GM21526 (cell line): Measurements from ENCODE around the gene TRIM17.
"Not testable (repeated sequence)": the region's sequence is repeated elsewhere in the genome, so short reads cannot be mapped to it uniquely, and the experiment has no call there.

Experiments
- ATAC-seq: cut with Tn5 transposase; IDR thresholded peaks from one replicate; pipeline ENCODE4 v1.9.1; 2021; ENCODE audit warnings: moderate library complexity; ENCODE audit not compliant: unreplicated experiment, low FRiP score

Gene TRIM17

DNA sequence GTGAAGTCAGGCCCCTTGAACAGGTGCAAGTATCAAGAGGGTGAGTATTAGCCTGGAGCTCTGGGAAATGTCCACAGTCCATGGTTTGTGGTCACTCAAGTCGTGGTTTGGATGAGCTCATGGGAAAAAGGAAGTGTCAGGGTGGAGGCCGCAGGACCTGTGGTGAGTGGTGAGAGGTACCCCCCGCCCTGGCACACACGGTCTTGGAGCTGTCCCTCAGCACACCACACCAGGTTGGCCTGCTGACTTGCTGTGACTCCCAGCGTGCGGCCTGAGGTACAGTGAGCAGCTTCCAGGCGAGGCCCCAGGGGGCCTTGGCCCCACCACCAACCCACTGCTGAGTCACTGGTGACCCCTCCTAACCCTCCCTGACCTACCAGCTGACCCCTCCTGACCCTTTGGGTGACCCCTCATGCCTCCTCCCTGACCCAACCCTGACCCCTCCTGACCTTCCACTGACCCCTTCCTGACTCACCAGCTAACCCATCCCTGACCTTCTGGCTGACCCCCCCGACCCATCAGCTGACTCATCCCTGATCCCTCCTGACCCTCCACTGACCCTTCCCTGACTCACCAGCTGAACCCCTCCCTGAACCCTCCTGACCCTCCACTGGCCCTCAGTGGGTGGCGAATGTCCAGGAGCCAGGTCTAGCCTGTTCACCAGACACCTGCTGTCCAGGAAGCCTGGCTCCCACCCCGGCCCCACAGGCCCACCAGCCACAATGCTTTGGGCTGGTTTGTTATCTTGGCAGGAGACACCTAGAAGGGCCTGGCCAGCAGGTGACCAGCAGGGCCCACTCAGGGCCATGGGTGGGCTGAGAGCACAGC is 35.7 kb upstream of the TRIM17 start:
- ATAC-seq: no peak

DNA sequence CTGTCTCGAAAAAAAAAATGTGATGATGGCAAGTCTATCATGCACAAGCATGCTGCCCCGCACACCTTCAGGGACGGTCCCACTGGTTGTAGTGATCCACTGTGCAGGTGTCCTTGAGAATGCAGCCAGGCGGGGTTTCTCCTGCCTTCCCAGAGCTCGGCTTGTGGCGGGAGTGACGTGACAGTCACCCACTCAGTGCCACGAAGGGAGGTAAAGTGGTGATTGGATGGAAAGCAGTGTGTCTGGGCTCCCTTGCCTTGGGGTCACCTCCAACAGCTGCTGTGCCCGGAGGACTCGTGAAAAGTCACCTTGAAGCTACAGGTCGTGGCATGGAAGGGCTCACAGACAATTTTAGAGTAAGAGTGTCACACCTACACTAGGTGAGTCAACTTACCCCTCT is 33.5 kb upstream of the TRIM17 start:
- no peak for ATAC-seq

DNA sequence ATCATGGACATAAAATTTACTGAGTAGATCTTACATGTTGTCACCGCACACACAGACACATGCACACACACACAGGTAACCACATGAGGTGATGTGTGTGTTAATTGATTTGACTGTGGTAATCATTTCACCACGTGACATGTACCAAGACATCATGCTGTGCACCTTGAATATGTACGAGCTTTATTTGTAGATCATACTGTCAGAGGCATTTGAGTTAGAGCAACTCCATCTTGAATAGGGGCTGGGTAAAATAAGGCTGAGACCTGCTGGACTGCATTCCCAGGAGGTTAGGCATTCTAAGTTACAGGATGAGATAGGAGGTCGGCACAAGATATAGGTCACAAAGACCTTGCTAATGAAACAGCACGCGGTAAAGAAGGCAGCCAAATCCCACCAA is 31.7 kb upstream of the TRIM17 start:
- ATAC-seq: no peak

DNA sequence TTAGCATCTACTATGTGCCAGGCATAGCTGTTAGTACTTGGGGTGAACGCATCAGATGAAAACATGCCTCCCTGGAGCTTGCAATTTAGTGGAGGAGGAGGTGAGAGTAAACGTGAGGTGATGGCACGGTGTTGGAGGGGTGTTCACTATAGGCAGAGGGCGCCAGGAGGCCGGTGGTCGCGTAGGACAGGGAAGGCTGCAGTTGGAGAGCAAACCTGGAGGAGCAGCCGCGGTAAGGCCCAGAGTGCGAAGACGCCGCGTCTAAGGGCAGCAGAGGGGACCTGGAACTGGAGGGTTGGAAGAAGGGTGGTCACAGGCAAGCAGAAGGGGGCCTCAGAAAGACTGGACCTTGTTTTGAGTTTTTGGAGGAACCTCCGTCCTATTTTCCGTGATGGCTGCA is 30.2 kb upstream of the TRIM17 start:
- no peak for ATAC-seq

DNA sequence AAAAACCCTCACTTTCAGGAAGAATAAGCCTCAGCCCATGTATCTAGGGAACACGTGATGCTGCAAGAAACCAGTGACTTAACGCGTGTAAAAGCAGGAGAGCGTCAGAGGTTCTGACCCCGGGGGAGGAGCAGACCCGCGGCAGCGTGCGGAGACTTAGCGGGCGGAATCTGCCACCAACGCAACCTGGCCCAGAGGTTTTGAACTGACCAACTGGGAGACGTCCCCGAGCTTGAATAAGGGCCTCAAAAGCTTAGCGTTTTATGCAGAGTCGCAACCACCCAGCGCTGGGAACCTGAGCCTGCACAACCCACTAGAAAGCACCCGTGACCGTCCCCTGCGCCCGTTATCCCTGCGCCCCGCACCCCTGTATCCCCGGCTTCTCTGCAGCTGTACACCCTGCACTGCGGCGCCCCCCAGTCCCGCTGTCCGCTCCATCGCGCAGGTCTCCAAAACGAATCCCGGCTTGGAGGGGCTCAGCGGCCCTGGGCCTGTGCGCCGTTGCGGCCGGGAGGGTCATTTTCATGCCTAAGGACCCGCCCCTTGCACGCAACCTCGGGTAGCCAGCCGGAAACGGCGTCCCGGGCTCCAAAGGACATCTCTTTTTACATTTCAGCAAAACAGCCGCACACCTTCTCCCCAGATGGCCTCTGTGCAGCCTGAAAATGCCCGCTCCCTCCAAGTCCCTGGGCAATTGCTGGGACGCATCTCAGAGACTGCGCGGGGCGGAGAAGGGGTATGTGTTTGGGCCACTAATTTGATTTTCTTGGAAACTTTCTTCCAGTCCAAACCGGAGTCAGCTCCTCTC is 29.4 kb upstream of the TRIM17 start:
- ATAC-seq: no peak

DNA sequence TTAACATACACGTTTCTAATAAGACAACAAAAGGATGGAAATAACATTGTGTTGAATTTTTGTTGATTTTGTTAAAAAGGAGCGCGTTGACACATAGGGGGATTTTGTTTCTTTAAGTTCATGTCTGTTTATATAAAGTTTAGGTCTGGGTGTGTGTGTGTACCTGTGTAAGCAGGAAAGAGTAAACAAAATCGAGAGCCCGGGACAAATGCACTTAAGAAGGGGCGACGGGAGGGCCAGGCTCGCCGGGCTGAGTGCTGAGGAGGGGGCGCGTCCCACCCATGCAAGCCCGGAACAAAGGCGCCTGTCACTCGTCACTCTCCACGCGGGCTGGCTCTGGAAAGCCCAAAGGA is 28.8 kb upstream of the TRIM17 start:
- no peak for ATAC-seq

DNA sequence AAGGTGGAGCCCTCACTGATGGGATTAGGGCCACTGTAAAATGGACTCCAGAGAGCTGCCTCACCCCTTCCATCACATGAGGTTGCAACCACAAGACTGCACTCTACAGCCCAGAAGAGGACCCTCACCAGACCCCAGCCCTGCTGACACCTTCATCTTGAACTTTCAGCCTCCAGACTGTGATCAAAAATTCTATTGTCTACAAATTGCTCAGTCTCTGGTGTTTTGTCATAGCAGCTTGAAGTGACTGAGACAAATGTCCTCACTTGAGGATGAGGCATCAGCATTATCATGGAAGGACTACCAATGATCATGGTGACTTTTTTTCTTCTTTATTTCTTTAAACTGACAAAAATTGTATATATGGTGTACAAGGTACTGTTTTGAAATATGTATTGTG is 26.7 kb upstream of the TRIM17 start:
- no peak for ATAC-seq

DNA sequence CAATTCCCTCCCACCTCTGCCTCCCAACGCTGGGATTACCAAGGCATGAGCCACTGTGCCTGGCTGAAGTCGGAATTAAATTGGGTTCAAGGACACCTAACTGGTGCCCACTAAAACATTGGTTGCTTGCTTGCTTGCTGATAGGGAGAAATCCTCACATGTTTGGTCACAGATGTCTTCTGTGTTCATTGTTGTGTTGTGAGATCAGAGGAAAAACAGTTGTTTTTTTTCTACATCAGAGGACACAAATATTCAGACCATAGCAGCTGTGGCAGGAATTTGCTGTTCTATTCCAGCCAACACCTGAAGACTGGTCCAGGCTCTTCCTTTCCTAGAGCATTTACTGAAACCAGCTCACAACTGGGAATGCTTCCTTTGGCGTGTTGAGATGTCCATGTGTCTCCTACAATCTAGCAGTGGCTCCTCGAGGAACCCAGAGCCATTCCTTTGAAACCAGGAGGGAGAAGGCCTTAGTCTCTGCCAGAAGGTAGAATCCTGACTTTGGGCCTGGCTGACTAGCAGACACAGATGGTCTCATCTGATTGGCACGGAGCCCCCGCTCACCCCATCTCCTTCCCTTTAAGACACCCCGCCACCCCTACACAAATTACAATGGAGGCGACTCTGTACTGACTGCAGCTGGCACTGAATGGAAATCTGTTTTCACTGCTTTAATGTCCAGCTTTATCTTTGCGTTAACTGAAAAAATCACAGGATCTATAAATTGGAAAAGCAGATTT is 24.3 kb upstream of the TRIM17 start:
- no peak for ATAC-seq

DNA sequence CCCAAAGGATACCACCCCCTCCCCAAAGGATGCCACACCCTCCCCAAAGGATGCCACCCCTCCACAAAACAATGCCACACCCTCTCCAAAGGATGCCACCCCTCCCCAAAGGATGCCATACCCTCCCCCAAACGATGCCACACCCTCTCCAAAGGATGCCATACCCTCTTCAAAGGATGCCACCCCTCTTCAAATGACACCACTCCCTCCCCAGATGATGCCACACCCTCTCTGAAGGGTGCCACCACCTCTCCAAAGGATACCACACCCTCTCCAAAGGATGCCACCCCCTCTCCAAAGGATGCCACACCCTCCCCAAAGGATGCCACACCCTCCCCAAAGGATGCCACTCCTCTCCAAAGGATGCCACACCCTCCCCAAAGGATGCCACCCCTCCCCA is 21.6 kb upstream of the TRIM17 start:
- ATAC-seq: no peak

DNA sequence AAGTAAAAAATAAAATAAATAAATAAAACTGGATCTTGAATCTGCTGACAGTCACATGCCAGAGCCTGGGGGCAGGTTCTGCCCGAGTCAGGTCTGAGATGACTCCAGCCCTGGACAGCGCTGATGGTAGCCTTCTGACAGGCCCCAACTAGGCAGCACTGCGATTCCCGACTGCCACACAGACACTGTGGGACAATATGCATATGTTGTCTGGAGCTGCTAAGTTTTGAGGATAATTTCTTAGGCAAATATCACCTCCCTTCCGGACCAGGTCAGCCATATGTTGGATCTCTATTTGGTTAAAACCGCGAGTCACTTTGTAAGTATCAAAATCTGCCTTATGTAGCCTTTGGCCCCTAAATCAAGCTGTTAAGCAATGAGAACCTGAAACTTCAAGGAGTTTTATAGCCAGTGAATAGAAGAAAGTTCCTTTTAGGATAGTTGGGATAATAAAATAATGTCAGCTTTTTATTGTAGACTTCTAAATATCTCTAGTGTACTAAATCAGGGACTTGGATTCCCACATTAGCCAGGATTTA is 20.8 kb upstream of the TRIM17 start:
- ATAC-seq: no peak

DNA sequence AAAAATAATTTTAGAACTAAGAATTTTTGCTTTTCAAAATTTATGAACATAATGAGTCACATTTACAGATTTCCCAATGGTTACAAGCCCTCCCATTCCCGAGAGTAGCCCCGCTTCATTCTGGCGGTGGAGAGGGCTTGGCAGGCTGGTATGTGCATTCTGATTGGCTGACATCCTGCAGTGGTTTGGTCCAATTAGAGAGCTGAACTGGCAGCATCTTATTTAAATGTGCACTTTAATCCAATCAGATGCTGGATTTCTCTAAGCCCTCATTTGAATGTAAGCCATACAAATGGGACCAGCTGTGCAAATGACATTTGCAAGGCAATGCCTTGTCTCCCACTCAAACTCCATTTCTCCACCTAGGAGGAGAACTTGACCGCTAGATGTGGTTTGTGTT is 18.0 kb upstream of the TRIM17 start:
- ATAC-seq: no peak

DNA sequence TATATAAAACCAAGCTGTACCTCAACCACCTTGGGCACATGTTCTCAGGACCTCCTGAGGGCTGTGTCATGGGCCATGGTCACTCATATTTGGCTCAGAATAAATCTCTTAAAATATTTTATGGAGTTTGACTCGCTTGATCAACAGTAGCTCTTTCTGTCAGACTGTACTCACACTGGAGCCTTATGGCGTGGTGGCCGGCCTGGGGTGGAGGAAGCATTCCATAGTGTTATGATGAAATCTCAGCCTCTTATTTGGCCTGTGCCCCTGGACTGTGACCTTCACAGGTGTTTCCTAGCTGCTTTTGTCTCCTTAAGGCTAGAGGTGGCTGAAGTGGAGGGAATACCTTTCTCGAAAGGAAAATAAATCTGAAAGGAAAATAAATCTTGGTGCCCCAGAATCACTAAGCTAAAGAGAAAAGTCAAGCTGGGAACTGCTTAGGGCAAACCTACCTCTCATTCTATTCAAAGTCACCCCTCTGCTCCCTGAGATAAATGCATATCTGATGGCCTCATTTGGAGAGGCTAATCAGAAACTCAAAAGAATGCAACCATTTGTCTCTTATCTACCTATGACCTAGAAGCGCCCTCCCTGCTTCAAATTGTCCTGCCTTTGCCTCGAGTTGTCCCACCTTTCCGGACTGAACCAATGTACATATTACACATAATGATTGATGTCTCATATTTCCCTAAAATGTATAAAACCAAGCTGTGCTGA is 16.8 kb upstream of the TRIM17 start:
- ATAC-seq: not testable (repeated sequence)

DNA sequence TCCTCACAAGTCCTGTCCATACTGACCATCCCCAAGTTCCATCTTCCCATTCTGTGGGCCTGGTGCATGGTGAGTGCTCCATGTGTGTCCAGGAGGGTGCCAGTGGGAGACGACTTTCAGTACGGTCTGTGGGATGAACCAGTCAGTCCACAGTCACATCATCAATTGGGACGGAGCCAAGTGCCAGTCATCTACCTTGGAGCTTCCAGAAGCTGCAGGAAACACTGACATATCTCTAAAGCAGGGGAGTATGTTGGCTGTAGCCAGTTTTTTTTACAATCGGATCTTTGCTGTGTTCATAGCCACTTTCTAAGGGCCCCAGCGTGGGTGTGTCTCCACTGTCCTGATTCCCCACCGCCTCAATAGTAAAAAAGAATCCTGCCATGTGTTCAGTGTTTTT is 13.6 kb upstream of the TRIM17 start:
- no peak for ATAC-seq

DNA sequence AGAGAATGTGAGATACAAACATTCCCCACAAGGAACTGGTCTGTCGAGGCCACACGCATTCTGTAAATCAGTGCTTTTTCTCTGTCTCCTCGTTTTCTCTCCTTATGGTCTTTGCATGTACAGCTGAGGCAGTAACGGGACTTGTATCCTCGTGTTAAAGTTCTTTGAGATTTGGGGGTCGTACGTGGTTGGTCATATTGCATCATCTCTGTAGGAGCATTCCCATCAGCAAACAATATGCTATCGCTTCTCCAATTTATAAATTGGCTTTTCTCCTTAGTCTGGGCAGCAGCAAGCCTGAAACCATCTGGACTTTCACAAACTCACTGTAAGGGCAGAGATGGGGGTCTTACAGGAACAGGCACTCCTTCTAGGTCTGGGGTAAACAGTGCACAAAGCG is 13.0 kb upstream of the TRIM17 start:
- ATAC-seq: no peak

DNA sequence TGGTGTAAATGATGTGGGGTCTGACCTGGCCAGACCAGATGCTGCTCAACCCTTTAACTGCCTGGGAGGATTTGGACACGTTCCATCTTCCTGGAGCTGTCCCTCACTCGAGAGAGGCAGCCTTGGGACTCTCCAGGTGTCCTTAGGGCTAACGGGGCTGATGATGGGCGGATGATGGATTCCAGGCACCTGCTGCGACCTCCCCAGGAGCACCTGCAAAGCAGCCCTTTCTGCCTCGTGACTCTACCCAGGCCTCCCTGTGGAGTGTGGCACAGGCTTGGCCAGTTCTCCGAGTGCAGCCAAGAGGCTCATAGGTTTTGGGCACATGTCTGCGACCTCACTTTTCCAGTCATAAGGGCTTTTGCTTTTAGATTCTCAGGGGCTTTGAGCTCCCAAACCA is 12.3 kb upstream of the TRIM17 start:
- ATAC-seq: no peak

DNA sequence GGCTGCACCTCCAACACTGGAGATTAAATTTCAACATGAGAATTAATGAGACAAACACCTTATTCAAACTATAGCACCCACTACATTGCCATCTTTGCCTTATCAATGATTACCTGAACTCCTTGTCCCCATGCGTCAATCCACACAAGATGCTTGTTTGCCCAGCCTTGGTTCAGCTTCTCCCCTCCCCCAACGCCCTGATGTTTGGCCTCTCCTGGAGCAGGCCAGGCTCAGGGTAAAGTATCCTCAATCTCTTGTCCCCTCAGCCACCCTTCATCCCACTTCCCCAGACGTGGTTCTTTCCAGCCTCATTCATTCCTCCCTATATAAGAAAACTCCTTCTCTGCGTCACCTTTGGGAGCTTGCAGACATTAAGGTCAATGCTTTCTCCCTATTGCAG is 11.8 kb upstream of the TRIM17 start:
- no peak for ATAC-seq

DNA sequence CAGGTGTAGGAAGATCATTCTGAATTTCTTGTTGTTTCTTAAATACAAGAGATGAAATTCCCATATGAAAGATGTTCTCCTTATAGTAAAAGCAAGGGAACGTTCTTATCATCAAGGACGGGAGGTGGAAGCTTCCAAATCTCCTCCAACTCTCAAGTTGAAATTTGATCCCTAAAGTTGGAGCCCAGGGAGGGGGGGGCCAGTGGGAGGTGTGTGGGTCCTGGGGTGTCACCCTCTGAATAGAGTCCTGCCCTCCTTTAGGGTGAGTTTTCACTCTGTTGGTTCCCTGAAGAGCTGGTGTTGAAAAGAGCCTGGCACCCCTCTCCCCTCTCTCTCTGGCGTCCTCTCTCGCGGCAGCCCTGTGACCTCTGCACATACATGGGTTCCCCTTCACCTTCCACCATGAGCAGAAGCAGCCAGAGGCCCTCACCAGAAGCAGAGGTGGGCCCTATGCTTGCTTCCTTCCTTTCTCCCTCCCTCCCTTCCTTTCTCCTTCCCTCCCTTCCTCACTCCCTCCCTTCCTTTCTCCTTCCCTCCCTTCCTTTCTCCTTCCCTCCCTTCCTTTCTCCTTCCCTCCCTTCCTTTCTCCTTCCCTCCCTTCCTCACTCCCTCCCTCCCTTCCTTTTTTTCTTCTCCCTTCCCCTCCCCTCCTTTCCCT is 10.0 kb upstream of the TRIM17 start:
- no peak for ATAC-seq

DNA sequence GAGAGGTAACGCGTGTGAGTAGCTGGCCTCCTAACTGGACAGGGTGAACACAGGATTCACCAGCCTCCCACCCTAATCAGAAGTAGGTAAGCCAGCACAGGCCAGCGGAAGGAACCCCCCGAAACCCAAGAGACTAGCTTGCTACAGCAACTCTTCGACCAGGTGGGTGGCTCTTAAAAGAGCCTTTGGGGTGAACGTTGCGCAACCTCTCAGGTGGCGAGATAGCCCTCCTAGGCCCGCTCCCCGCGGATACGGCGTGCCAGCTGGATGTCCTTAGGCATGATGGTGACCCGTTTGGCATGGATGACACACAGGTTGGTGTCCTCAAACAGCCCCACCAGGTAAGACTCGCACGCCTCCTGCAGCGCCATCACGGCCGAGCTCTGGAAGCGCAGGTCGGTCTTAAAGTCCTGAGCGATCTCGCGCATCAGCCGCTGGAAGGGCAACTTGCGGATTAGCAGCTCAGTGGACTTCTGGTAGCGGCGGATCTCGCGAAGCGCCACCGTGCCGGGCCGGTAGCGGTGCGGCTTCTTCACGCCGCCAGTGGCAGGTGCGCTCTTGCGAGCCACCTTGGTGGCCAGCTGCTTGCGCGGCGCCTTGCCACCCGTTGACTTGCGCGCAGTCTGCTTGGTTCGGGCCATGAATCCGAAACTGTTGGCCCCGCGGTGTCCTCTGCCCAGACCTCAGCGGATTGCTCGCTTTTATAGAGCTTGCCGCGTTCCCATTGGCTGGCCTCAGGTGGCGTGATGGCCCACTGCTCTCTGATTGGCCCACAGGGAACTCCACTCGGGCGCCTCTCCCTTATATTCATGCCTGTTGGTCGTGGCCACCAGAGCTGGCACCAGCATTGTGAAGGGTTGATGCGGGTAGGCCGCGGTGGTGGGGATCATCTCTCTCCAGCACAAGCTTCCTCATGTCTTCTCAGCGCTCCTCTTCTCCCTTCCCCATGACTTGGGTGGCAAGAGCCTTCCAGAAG is 8.3 kb upstream of the TRIM17 start:
- ATAC-seq: no peak
